Mesodermal cell (in vitro differentiated cells): ENCODE data around the gene PSMD14.

ENCODE experiments used
- H3K27ac ChIP-seq: 2 replicates; pipeline ENCODE4 v1.7.0; 2013; ENCODE audit warnings: mild to moderate bottlenecking, low read depth, low read length, moderate library complexity; ENCODE audit not compliant: severe bottlenecking
- H3K36me3 ChIP-seq: 2 replicates; pipeline ENCODE4 v1.7.1; 2013; ENCODE audit warnings: mild to moderate bottlenecking, low read length, moderate library complexity; ENCODE audit not compliant: control insufficient read depth, insufficient read depth
- H3K4me1 ChIP-seq: one replicate; pipeline ENCODE4 v1.7.1; 2013; ENCODE audit warnings: mild to moderate bottlenecking, low read length; ENCODE audit not compliant: insufficient read depth, control insufficient read depth, poor library complexity, severe bottlenecking
- H3K4me3 ChIP-seq: 2 replicates; pipeline ENCODE4 v1.7.0; 2013; ENCODE audit warnings: low read length, control low read depth, mild to moderate bottlenecking; ENCODE audit not compliant: insufficient read depth, poor library complexity, severe bottlenecking; ENCODE audit errors: extremely low read depth
- H3K9me3 ChIP-seq: 2 replicates; pipeline ENCODE4 v1.7.1; 2013; ENCODE audit warnings: mild to moderate bottlenecking, low read length, moderate library complexity; ENCODE audit not compliant: control insufficient read depth
- WGBS, 2 experiments: methylation state at CpG; one replicate each; pipeline ENCODE4 v1.1.5; 2013; ENCODE audit warnings: missing lambda C conversion rate in 2 of 2; ENCODE audit not compliant: insufficient coverage in 2 of 2; 5-methylcytosine and 5-hydroxymethylcytosine counted together

The PSMD14 gene

DNA sequence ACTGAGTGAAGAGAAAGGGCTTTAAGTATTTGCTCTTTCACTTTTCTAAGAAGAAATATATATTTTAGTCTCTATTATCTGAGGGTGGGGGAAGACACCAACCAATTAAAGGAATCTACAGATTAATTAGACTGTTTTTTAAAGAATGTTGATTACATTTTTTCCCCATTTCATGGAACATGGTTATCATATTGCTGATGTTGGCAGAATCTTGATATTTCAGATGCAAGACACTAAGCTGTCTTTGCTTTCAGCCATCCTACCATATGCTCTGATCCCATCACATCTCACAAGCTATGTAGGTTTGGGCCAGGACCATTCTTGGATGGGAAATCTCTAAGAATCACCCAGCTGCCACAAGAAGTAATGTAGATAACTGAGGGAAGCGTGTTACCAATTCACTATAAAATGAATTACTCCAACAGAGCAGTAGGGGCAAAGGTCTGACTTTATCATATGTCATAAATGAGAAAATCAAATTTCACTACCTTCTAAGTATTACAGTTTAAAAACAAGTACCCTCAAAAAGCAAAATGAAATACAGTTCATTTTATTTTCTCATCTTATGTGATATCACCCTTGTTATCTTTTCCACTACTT lies 101.2 kb downstream of the PSMD14 start:
- no peak overlapping the region for H3K27ac ChIP-seq
- no CpG with 5 or more reads among the region's 1 CpG for WGBS, 2 experiments
- H3K36me3 ChIP-seq, result peaks cover 10% of the 10 kb centered on the region
- no peak overlapping the region for H3K4me3 ChIP-seq
- H3K4me1 ChIP-seq, result peaks cover 15% of the 10 kb centered on the region
- no peaks in the 10 kb centered on the region for H3K9me3 ChIP-seq

DNA sequence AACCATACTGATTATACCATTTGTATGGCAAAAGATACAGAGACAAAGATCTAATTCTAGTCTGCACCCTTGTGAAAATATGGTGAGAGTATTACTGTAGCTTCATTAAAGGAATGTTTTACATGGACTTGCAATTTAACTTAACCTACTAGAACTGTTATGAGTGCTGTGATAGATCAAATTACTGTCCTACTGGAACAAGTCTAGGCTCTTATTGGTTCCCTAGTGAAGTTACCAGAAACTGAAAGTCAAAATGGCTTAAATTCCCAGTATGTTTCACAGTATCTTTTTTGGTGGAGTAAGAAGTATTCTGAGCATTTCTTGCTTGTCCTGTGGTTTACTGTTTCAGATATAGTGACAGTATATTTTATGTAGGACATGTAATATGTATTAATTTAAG lies 104.1 kb downstream of the PSMD14 start:
- H3K27ac ChIP-seq, result no peak overlapping the region
- H3K4me1 ChIP-seq, result peaks cover 5% of the 10 kb centered on the region
- H3K36me3 ChIP-seq, result peaks cover 10% of the 10 kb centered on the region
- H3K9me3 ChIP-seq, result no peaks in the 10 kb centered on the region
- no peak overlapping the region for H3K4me3 ChIP-seq

DNA sequence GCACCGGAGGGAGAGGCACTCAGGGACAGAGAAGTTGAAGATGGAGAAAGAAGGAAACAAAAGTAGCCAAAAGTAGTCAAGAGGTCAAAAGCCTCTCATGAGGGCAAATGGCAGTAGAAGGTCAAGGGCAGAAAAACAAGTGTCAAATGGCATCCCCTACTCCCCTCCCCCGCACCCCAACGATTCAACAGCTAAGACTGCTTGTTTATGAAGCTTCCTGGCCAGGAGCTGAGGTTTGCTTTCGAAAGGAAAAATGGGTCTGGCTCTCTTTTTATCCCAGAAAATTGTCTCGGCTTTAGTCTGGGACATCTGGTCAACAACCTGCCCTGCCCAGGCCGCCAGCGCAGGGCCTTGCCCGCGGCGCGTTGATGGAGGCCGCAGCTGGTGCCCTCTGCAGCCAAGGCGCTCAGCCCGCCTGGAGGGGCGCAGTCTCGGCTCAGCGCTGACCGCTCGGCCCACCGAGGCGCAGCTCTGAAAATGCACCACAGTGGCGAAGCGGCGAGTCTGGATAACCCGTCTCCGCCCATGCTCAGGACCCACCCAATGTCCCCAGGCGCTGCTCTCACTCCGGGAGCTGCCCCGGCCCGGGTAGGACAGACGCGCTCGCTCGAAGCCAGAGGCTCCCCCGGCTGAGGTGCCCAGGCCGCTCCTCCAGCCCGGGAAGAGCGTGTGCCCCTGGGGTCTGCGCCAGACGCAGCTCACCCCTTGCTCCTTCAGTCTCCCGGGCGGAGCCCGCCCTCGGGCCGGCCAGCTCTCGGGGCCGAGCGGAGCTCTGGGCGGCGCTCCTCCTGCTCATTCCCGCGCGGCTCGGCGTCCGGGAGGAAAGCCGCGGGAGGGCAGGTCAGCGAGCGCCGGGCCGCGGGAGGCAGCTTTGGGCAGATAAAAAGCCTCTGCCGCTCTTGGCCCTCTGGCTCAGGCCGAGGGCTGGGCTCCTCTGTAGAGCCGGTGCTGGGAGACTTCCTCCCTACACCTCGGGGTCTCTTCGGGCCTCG lies 106.1 kb downstream of the PSMD14 start:
- 0 to 1% methylated on average over 44 to 52 of the region's 69 CpGs for WGBS, 2 experiments
- peak overlapping the region; percentile 27 for H3K4me3 ChIP-seq

DNA sequence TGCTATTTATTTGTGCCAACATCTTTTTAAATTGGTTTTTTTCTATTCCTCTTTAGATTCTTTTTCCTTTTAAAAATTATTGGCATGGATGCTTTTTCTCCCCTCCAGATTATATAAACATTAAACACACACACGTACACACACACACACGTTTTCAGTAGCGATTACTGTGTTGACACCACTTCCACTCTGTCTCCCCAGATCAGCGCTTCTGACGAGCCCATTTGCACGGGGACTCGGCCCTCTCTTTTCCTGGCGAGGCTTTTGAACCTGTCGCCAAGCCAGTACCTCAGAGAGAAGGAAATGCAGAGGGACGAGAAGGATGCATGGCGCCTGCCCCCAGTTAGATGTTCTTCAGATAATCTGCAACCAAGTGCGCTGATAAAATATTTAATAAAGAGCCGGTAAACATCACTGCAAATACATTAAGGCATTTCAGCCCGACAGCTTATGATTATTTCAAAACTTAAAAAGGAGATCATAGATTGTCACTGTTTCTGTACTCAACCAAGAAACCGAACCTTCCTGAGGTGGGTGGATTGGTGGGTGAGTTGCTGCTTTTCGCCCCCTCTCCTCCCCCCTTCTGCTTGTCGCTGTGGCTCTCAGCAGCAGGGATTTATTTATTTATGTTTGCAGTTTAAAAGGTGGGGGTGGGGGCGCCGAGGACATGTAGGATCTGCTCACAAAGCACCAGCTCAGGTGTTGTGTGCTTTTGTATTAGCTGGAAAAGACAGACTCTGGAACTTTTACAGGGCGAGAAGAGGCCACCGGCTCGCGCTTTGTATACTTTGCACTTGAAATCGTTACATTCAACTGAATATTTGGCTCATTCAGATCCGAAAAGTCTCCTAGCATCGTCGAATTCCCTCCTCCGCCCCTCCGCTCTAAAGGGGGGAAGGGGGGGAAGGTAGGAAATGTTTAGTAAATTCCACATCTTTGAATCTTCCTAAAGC lies 107.1 kb downstream of the PSMD14 start:
- Histone ChIP-seq H3K9me3 (no peaks in the 10 kb centered on the region), H3K27ac (no peak overlapping the region), H3K4me1 (peaks cover 10% of the 10 kb centered on the region), H3K36me3 (peaks cover 4% of the 10 kb centered on the region), H3K4me3 (peak overlapping the region; percentile 27)
- 0% methylated on average over 8 to 9 of the region's 29 CpGs for WGBS, 2 experiments

More for the DNA sequence above, 106.1 kb downstream of the PSMD14 start:
- H3K27ac ChIP-seq, result no peak overlapping the region
- H3K4me1 ChIP-seq, result peaks cover 10% of the 10 kb centered on the region
- no peaks in the 10 kb centered on the region for H3K9me3 ChIP-seq
- peaks cover 4% of the 10 kb centered on the region for H3K36me3 ChIP-seq

DNA sequence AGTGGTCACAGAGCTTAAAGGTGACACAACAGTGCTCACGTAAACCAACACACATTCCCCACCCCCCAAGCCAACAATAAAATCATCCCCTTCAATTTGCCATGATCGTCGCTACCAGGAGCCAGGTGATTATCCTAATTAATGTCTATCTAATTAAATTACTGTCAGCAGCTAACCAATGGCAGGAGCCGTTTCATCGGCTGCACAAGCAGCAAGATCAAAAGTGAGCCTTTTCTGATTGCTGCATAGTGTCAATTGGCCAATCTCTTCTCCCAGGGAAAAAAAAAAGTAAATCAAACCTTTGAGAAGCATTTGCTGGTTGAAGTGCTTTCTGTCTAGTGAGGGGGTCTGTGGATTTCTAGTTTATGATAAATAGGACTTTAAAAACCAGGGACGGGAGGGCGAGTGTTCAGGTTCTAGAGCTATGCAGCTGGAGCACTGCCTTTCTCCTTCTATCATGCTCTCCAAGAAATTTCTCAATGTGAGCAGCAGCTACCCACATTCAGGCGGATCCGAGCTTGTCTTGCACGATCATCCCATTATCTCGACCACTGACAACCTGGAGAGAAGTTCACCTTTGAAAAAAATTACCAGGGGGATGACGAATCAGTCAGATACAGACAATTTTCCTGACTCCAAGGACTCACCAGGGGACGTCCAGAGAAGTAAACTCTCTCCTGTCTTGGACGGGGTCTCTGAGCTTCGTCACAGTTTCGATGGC lies 107.9 kb downstream of the PSMD14 start, which contains the start of gene TBR1:
TBR1 (plus strand) TSS at position 311 of the 721 bp plus-strand sequence; CDS start at position 425, 114 bp downstream.
- 1% methylated on average over 13 of the region's 16 CpGs for WGBS, 2 experiments
- H3K36me3 ChIP-seq, result peaks cover 3% of the 10 kb centered on the region
- H3K4me3 ChIP-seq, result no peak within 1 kb of the TSS
- no peaks in the 10 kb centered on the region for H3K9me3 ChIP-seq
- no peak within 1 kb of the TSS for H3K27ac ChIP-seq
- H3K4me1 ChIP-seq, result peaks cover 10% of the 10 kb centered on the region

DNA sequence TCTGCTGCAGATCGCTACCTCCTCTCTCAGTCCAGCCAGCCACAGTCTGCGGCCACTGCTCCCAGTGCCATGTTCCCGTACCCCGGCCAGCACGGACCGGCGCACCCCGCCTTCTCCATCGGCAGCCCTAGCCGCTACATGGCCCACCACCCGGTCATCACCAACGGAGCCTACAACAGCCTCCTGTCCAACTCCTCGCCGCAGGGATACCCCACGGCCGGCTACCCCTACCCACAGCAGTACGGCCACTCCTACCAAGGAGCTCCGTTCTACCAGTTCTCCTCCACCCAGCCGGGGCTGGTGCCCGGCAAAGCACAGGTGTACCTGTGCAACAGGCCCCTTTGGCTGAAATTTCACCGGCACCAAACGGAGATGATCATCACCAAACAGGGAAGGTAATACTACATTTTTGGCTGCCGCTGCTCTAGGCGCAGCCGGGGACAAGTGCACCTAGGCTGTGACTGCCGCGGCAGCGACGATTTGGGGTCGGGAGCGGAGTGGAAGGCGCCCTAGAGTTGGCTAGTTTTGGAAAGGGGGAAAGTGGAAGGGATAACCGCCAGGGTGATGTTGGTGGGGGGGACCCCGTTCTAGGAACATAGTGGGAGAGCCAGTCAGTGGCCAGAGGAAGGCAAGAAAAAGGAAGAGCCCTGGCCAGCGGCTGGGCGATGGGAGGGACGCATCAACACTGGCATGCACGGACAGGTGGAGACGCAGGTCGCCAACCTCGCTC lies 108.6 kb downstream of the PSMD14 start:
- no peaks in the 10 kb centered on the region for H3K36me3 ChIP-seq
- WGBS, 2 experiments, result 1 to 7% methylated on average over 32 to 38 of the region's 41 CpGs
- no peak overlapping the region for H3K27ac ChIP-seq
- no peak overlapping the region for H3K4me3 ChIP-seq
- H3K4me1 ChIP-seq, result peaks cover 10% of the 10 kb centered on the region
- no peaks in the 10 kb centered on the region for H3K9me3 ChIP-seq

DNA sequence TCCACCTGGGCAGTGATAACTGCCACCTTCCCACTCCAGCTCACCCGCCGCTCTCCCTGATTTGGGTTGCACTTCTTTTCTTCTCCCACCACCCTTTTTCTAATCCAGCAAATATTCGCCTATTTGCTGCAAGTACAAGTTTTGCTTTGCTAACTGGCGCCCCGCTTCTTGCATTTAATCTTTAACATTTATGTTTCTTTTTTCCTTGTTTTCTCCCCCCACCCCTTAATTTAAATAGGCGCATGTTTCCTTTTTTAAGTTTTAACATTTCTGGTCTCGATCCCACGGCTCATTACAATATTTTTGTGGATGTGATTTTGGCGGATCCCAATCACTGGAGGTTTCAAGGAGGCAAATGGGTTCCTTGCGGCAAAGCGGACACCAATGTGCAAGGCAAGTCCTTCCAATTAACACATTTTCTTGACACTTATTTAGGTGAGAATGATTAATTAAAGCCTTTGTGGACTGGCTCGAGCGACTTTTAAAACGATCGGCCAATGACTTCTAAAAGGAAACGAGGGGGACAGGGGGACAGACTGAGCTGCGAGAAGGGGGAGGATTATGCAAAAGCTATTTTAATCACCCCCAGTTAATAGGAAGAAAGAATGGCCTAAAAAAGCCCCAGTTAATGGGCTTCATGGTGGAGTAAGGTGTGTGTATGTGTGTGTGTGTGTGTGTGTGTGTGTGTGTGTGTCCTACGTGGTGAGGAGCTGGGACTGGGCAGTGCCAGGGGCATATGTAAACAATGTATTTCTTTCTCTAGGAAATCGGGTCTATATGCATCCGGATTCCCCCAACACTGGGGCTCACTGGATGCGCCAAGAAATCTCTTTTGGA lies 109.4 kb downstream of the PSMD14 start:
- Histone ChIP-seq H3K27ac (no peak overlapping the region), H3K36me3 (no peaks in the 10 kb centered on the region), H3K9me3 (no peaks in the 10 kb centered on the region), H3K4me1 (peaks cover 10% of the 10 kb centered on the region), H3K4me3 (no peak overlapping the region)
- 3% methylated on average over 8 to 13 of the region's 21 CpGs for WGBS, 2 experiments

DNA sequence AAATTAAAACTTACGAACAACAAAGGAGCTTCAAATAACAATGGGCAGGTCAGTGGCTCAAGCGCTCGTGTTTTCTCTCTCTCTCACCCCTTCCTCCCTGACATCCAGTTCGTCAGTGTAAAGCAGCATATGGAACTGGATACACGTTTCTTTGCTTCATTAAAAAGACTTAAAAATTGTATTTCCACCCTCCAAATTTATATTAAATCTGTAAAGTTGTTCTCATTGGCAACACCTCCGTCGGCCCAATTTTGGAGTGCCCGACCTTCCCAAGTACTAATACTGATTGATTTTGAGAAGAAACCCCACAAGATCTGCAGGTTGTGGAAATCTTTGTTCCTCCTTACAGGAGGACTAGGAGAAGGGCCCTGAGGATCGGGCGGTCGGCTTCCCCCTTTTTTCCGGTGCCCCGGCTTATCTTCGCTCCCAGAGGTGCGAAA lies 110.1 kb downstream of the PSMD14 start:
- peaks cover 10% of the 10 kb centered on the region for H3K4me1 ChIP-seq
- WGBS, 2 experiments, result 0% methylated on average over 6 to 12 of the region's 15 CpGs
- no peaks in the 10 kb centered on the region for H3K9me3 ChIP-seq
- H3K4me3 ChIP-seq, result peak overlapping the region; percentile 14
- H3K36me3 ChIP-seq, result no peaks in the 10 kb centered on the region
- H3K27ac ChIP-seq, result no peak overlapping the region
